Endothelial cell of umbilical vein (primary cell): ENCODE measurements around the gene LRP6. TPM values are rescaled to one million over a fixed set of nuclear protein-coding genes. Genes with fewer than 3 reads are reported as not detected.

Source experiments
- BruUV-seq: library from RNA; stranded (reverse); fragments of 400-500 nt; replicated peaks from 2 replicates; lab custom pipeline; 2021; lab: Mats Ljungman, UMichigan
- CTCF ChIA-PET: fragments of 300-600, 350-600 bp; sonication (Branson Sonifier 250); formaldehyde crosslinking; loops from one replicate; lab custom pipeline; 2021; ENCODE audit warnings: antibody characterized with exemption, inconsistent platforms; lab: Charles Lee
- POLR2A ChIA-PET: fragments of 300-600, 350-600 bp; sonication (Branson Sonifier 250); formaldehyde crosslinking; loops from one replicate; lab custom pipeline; 2021; ENCODE audit warnings: antibody characterized with exemption, inconsistent platforms; lab: Charles Lee
- DNase-seq: peaks from one replicate; pipeline ENCODE4 v3.0.0-alpha.2; 2011; ENCODE audit warnings: low read depth, low spot score
- FAIRE-seq: peaks from 2 replicates; lab custom pipeline; 2011; peaks lifted over from hg19 to GRCh38; lab: Jason Lieb, UNC
- H2AFZ ChIP-seq: 2 replicates; pipeline ENCODE4 v1.6.0; 2012; ENCODE audit warnings: low read depth, low read length, control low read depth, inconsistent platforms
- H3K27ac ChIP-seq: 2 replicates; pipeline ENCODE4 v1.5.1; 2011; ENCODE audit warnings: low read depth, mild to moderate bottlenecking, control low read depth, low read length, moderate library complexity; ENCODE audit not compliant: insufficient read depth
- H3K27me3 ChIP-seq, 2 experiments: 2 replicates each; pipeline versions ENCODE4 v1.6.0 to v1.6.1; 2011; ENCODE audit warnings: low read length in 2 of 2, mixed read lengths in 1 of 2; ENCODE audit not compliant: control insufficient read depth in 2 of 2, insufficient read depth in 2 of 2
- H3K36me3 ChIP-seq, 2 experiments: 2 replicates in 1 of 2; 3 replicates in 1 of 2; pipeline ENCODE4 v1.5.1; 2011; ENCODE audit warnings: low read length in 2 of 2, mild to moderate bottlenecking in 1 of 2, moderate library complexity in 1 of 2; ENCODE audit not compliant: control insufficient read depth in 2 of 2, insufficient read depth in 2 of 2; ENCODE audit errors: extremely low read depth in 1 of 2
- H3K4me1 ChIP-seq: 3 replicates; pipeline ENCODE4 v1.5.1; 2011; ENCODE audit warnings: mild to moderate bottlenecking, low read length; ENCODE audit not compliant: control insufficient read depth, insufficient read depth; ENCODE audit errors: extremely low read depth
- H3K4me2 ChIP-seq: 2 replicates; pipeline ENCODE4 v1.6.1; 2011; ENCODE audit warnings: low read length, control low read depth, mixed read lengths; ENCODE audit not compliant: insufficient read depth
- H3K4me3 ChIP-seq, 3 experiments: fragments of 200-600 bp in 1 of 3; sonication (generic), shearing (Covaris generic) in 1 of 3; replicated peaks in 1 of 3; 2 replicates each; pipeline ENCODE4 v1.5.1; 2011 to 2016; ENCODE audit warnings: control low read depth in 3 of 3, low read length in 3 of 3, mild to moderate bottlenecking in 2 of 3, inconsistent platforms in 1 of 3, low read depth in 1 of 3, moderate library complexity in 1 of 3; ENCODE audit not compliant: insufficient read depth in 1 of 3
- H3K79me2 ChIP-seq: 2 replicates; pipeline ENCODE4 v1.6.0; 2012; ENCODE audit warnings: low read length, inconsistent platforms; ENCODE audit not compliant: control insufficient read depth, insufficient read depth
- H3K9ac ChIP-seq: replicated peaks from 2 replicates; pipeline ENCODE3; 2011; ENCODE audit warnings: low read length, control low read depth; ENCODE audit not compliant: insufficient read depth; ENCODE audit errors: extremely low read depth
- H3K9me1 ChIP-seq: replicated peaks from 3 replicates; pipeline ENCODE4 v1.6.0; 2011; ENCODE audit warnings: mild to moderate bottlenecking, low read length; ENCODE audit not compliant: control insufficient read depth, insufficient read depth; ENCODE audit errors: extremely low read depth
- H3K9me3 ChIP-seq: replicated peaks from 2 replicates; pipeline ENCODE4 v1.5.1; 2012; ENCODE audit warnings: low read length, inconsistent platforms; ENCODE audit not compliant: control insufficient read depth, insufficient read depth
- H4K20me1 ChIP-seq: replicated peaks from 2 replicates; pipeline ENCODE3; 2011; ENCODE audit warnings: mild to moderate bottlenecking, low read length; ENCODE audit not compliant: control insufficient read depth, insufficient read depth; ENCODE audit errors: extremely low read depth
- CTCF ChIP-seq, 2 donors: IDR thresholded peaks; 1 replicate in 1 of 2; 2 replicates in 1 of 2; pipeline ENCODE4 v1.5.1; 2011; ENCODE audit warnings: low read length in 2 of 2, mild to moderate bottlenecking in 2 of 2, moderate library complexity in 2 of 2, control low read depth in 1 of 2, inconsistent platforms in 1 of 2, low read depth in 1 of 2; ENCODE audit not compliant: insufficient read depth in 1 of 2; ENCODE audit errors: extremely low read depth in 1 of 2
- EZH2 ChIP-seq: IDR thresholded peaks from 2 replicates; pipeline ENCODE4 v1.6.1; 2012; ENCODE audit warnings: borderline replicate concordance, low read depth, mild to moderate bottlenecking, moderate library complexity, low read length, inconsistent platforms; ENCODE audit not compliant: severe bottlenecking
- FOS ChIP-seq: IDR thresholded peaks from 2 replicates; pipeline ENCODE4 v1.6.1; 2011; ENCODE audit warnings: mild to moderate bottlenecking, low read length, moderate library complexity, borderline replicate concordance; ENCODE audit not compliant: insufficient read depth
- GATA2 ChIP-seq: IDR thresholded peaks from 2 replicates; pipeline ENCODE4 v1.7.0; 2011; ENCODE audit warnings: low read depth, mild to moderate bottlenecking, moderate library complexity, mixed read lengths, low read length; ENCODE audit not compliant: insufficient read length, insufficient read depth
- JUN ChIP-seq: IDR thresholded peaks from 2 replicates; pipeline ENCODE4 v1.6.1; 2011; ENCODE audit warnings: borderline replicate concordance, low read depth; ENCODE audit not compliant: insufficient read length, insufficient read depth
- MAX ChIP-seq: IDR thresholded peaks from 2 replicates; pipeline ENCODE4 v1.6.1; 2011; ENCODE audit not compliant: insufficient read depth, insufficient read length
- MYC ChIP-seq: IDR thresholded peaks from one replicate; pipeline ENCODE4 v1.6.1; 2011; ENCODE audit warnings: mild to moderate bottlenecking, low read depth, low read length
- POLR2A ChIP-seq: IDR thresholded peaks from 2 replicates; pipeline ENCODE4 v1.6.1; 2012; ENCODE audit warnings: low read depth, mild to moderate bottlenecking, control low read depth, low read length
- POLR2AphosphoS5 ChIP-seq: IDR thresholded peaks from 2 replicates; pipeline ENCODE4 v1.6.1; 2012; ENCODE audit warnings: low read depth, mild to moderate bottlenecking, control low read depth, low read length, moderate library complexity; ENCODE audit not compliant: insufficient read depth
- dilution Hi-C: fragments of 300-500 bp; cut with MboI; formaldehyde crosslinking; loops from one replicate; pipeline ENCODE4 v1.15.0; 2019; ENCODE audit warnings: low sequenced_read_pairs; ENCODE audit not compliant: extremely low pct_ligation_motif_present
- intact Hi-C: fragments of 100-400 bp; cut with micrococcal nuclease; formaldehyde crosslinking; loops from one replicate; pipeline ENCODE4 v1.10.0; 2022
- polyA plus RNA-seq, 4 experiments: library from polyadenylated mRNA; depleted of rRNA in 3 of 4; stranded (reverse) in 3 of 4; unstranded in 1 of 4; fragments of >200 nt; gene quantifications; 2 replicates each; pipeline versions ENCODE4 v1.2.1 to v1.2.3, GENCODE V29; 2011 to 2012; ENCODE audit warnings: missing spikeins in 1 of 4
- total RNA-seq: library from RNA; stranded (reverse); gene quantifications from 2 replicates; pipeline ENCODE4 v1.2.3, GENCODE V29; 2021

The LRP6 gene
- total and polyA plus RNA-seq, 2 donors (not counting 3 experiments of a cell fraction or from before 2014, with no cell fraction given): 28.5 to 41.7 TPM

GRCh38 chr12:12254553-12254952 is 12.3 kb downstream of the LRP6 start:
- Histone ChIP-seq H3K9ac (no peak overlapping the region), H3K36me3 (no peaks in the 10 kb centered on the region), H3K4me3 (no peak overlapping the region), H3K9me1 (no peaks in the 10 kb centered on the region), H3K27ac (no peak overlapping the region), H3K79me2 (peaks cover 26% of the 10 kb centered on the region), H3K9me3 (no peaks in the 10 kb centered on the region), H3K4me2 (no peak overlapping the region), H4K20me1 (peaks cover 2% of the 10 kb centered on the region), H3K27me3 (no peaks in the 10 kb centered on the region), H2AFZ (no peak overlapping the region), H3K4me1 (no peaks in the 10 kb centered on the region)
- ChIA-PET CTCF (no interaction called here), POLR2A (interaction anchor here (1.6 kb wide), 1 partner anchor 12 kb away, joined by 3 read pairs; the partner anchor contains the start of gene LRP6)
- no TSS peak for BruUV-seq
- dilution Hi-C loops: no loop called here
- DNase-seq (no peak), FAIRE-seq (no peak)
- TF ChIP-seq CTCF (IDR thresholded peaks at IDR 0.05; ENCODE audit: extremely low read depth in 1 of 2, insufficient read depth in 1 of 2, low read depth in 1 of 2, low read length in 2 of 2) (no peak), FOS (no peak), POLR2A (no peak), GATA2 (no peak), JUN (no peak), MAX (no peak), POLR2AphosphoS5 (no peak), EZH2 (no peak), MYC (no peak)
- intact Hi-C loops: no loop called here
